T-helper 22 cell (primary cell): ENCODE measurements around the gene ARL6IP1.
A peak's percentile ranks its signal among the peaks of the same experiment; 100 is the strongest.
"Not testable (repeated sequence)": the region's sequence is repeated elsewhere in the genome, so short reads cannot be mapped to it uniquely, and the experiment has no call there.

Source experiments
- DNase-seq: peaks from one replicate; pipeline ENCODE4 v3.0.0-alpha.2; 2020; ENCODE audit warnings: low read depth

ARL6IP1 gene

DNA sequence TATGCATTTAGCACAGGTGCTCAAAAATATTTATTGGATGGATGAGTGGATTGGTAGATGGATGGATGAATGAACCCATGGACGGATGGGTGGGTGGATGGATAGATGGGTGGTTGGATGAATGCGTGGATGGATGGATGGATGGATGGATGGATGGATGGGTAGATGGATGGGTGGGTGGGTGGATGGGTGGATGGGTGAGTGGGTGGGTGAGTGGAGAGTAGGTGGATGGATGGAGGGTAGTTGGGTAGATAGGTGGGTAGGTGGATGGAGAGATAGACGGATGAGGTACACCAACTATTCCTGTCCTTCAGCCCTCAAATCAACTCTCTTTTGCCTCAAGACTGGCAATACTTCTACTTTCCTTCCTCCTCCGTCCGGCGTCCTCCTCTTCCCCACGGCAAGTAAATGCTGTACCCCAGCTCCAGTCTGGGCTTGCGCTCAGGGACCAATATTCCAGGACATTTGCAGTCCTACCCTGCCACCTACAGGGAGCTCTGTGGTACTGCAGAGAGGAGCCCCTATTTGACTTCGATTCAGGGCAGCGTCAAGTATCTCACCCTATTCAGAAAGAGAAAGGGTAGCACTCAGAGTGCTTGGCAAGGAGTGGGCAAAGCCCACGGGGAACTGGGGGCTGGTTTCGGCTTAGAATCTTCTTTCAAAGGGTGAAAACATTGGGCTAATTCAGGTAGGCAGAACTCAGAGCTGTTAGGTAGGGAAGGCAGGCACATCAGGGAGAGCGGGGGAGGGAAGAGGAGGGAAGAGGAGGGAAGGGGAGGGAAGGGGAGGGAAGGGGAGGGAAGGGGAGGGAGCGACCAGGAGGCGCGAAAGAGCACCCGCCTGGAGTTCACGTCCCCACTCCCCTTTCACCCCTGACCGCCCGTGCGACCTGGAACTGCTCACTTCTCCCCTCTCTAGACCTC lies 41.5 kb downstream of the ARL6IP1 start:
- peak; percentile 9 for DNase-seq

DNA sequence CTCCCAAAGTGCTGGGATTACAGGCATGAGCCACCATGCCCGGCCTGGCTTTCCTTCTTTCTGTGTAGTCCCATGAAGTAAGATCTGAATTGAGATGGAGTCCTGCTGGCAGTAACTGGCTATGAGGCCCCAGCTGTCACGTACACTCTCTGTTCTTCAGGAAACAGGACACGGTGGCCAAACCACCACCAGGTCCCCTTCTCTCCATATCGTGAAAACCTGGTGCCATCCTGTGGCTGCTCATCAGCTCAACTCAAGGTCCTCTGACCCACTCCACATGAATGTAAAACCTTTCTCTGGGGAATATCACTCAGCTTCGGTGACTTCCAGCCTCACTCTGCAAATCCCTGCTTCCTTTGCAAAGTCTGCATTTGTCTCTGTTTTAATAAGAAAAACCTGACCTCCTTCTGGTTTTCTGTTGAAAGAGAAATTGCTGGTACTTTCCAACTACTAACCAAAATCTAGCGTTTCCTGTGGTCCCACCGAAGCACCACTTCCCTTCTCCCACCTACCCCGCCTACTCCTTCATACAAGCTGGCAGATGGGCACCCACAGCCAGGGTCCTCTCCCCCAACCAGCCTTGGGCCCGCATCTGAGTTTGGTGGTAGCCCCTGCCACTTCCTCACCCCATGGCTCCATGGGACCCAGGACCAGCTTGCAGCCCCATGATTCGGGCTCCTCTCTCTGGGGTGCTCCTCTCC lies 43.2 kb downstream of the ARL6IP1 start:
- not testable (repeated sequence) for DNase-seq

DNA sequence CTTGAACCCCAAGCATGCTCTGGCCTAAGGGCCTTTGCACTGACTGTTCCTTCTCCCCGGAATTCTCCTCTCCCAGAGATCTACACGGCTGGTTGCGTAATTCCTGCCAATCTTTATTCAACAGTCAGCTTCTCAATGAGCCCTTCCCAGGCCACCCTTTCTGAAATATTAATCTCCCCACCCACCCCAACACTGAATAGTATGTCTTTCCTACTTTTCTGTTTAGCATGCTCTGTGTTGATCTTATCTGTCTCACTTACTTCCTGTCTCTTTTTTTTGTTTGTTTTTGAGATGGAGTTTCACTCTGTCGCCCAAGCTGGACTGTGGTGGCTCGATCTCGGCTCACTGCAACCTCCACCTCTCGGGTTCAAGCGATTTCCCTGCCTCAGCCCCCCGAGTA lies 44.7 kb downstream of the ARL6IP1 start:
- DNase-seq = not testable (repeated sequence)

DNA sequence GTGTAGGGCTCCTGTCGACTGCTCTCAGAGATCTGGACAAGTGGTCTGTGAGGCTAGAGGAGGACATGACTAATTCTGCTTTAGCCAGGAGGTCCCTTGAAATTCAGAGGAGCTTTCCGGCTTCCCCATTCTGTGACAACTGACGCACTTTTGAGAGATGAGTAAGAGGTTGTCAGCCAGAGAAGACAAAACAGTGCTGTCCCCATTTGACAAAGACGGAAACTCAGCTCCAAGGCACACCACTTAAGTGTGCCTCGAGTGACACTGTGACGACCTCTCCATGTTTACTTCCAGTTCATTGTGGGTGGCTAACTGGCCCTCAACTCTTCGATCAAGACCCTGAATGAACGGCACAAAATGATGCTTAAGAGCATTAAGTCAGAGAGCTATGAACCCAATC lies 58.5 kb downstream of the ARL6IP1 start:
- DNase-seq = not testable (repeated sequence)
